CD4-positive, alpha-beta memory T cell (primary cell): ENCODE data around the gene RPL22. TPM values are rescaled to one million over a fixed set of nuclear protein-coding genes. Genes with fewer than 3 reads are reported as not detected.
A peak's percentile ranks its signal among the peaks of the same experiment; 100 is the strongest.

ENCODE experiments used
- CTCF ChIA-PET: fragments of 350-600 bp; sonication (Branson Sonifier 250); formaldehyde crosslinking; loops from one replicate; lab custom pipeline; 2021; ENCODE audit warnings: inconsistent platforms; ENCODE audit not compliant: partially characterized antibody; lab: Charles Lee
- POLR2A ChIA-PET: fragments of 350-600 bp; sonication (Branson Sonifier 250); formaldehyde crosslinking; loops from one replicate; lab custom pipeline; 2021; ENCODE audit not compliant: partially characterized antibody; lab: Charles Lee
- DNase-seq, 5 donors: peaks; one replicate each; pipeline versions ENCODE4 v3.0.0 to v3.0.0-alpha.2; 2020 to 2022; ENCODE audit warnings: mixed read lengths in 1 of 5
- H3K27ac ChIP-seq: one replicate; pipeline ENCODE4 v1.7.0; 2013; ENCODE audit warnings: low read depth, low read length
- H3K27me3 ChIP-seq: 2 replicates; pipeline ENCODE4 v1.7.0; 2013; ENCODE audit warnings: mild to moderate bottlenecking, low read length, moderate library complexity; ENCODE audit not compliant: insufficient read depth
- H3K36me3 ChIP-seq: 2 replicates; pipeline ENCODE4 v1.7.0; 2013; ENCODE audit warnings: mild to moderate bottlenecking, low read length, moderate library complexity; ENCODE audit not compliant: insufficient read depth
- H3K4me1 ChIP-seq: 2 replicates; pipeline ENCODE4 v1.7.0; 2013; ENCODE audit warnings: mild to moderate bottlenecking, low read length, moderate library complexity; ENCODE audit not compliant: insufficient read depth
- H3K4me3 ChIP-seq, 2 donors: one replicate each; pipeline ENCODE4 v1.7.0; 2013; ENCODE audit warnings: low read length in 2 of 2, mild to moderate bottlenecking in 1 of 2
- H3K9me3 ChIP-seq, 2 donors: one replicate each; pipeline ENCODE4 v1.7.0; 2013; ENCODE audit warnings: low read length in 2 of 2, control low read depth in 1 of 2; ENCODE audit not compliant: control insufficient read depth in 1 of 2
- H3K27ac Mint-ChIP-seq, 7 donors: one replicate each; pipeline ENCODE4 v1.8.0; 2020 to 2021; ENCODE audit warnings: mixed read lengths in 7 of 7, mild to moderate bottlenecking in 6 of 7, inconsistent platforms in 3 of 7, moderate library complexity in 3 of 7
- H3K27me3 Mint-ChIP-seq, 2 donors: one replicate each; pipeline ENCODE4 v1.8.0; 2020 to 2021; ENCODE audit warnings: mixed read lengths in 2 of 2
- H3K36me3 Mint-ChIP-seq, 2 donors: one replicate each; pipeline ENCODE4 v1.8.0; 2020 to 2021; ENCODE audit warnings: mixed read lengths in 2 of 2, inconsistent platforms in 1 of 2, mild to moderate bottlenecking in 1 of 2
- H3K4me1 Mint-ChIP-seq, 4 donors: one replicate each; pipeline ENCODE4 v1.8.0; 2020 to 2021; ENCODE audit warnings: mixed read lengths in 4 of 4, mild to moderate bottlenecking in 1 of 4
- H3K4me3 Mint-ChIP-seq, 8 donors: one replicate each; pipeline ENCODE4 v1.8.0; 2020 to 2021; ENCODE audit warnings: mixed read lengths in 8 of 8, mild to moderate bottlenecking in 7 of 8, moderate library complexity in 6 of 8, inconsistent platforms in 3 of 8
- H3K9me3 Mint-ChIP-seq, 8 donors: one replicate each; pipeline ENCODE4 v1.8.0; 2020 to 2021; ENCODE audit warnings: mixed read lengths in 8 of 8, mild to moderate bottlenecking in 5 of 8, inconsistent platforms in 3 of 8, moderate library complexity in 1 of 8
- intact Hi-C: fragments of 100-400 bp; cut with micrococcal nuclease; formaldehyde crosslinking; loops from one replicate; pipeline ENCODE4 v1.15.1; 2023
- polyA plus RNA-seq, 2 donors: library from polyadenylated mRNA; unstranded; fragments of 300-500 nt; fragmentation: Illumina TruSeq; gene quantifications; one replicate each; pipeline ENCODE4 v1.2.3, GENCODE V29; 2021
- total RNA-seq, 2 experiments: library from RNA; stranded (reverse); gene quantifications; one replicate each; pipeline ENCODE4 v1.2.3, GENCODE V29; 2021

The RPL22 gene
- total and polyA plus RNA-seq, 4 experiments from 2014 or later, result 215 to 503 (median 375) TPM

- POLR2A ChIA-PET, result no interaction called here
- no peaks in the 10 kb centered on the region for H3K36me3 Mint-ChIP-seq
- intact Hi-C loops, result no loop called here
- Histone ChIP-seq H3K9me3 (no peaks in the 10 kb centered on the region), H3K4me1 (no peaks in the 10 kb centered on the region), H3K4me3 (no peak overlapping the region), H3K27me3 (no peaks in the 10 kb centered on the region), H3K27ac (no peak overlapping the region), H3K36me3 (no peaks in the 10 kb centered on the region)
- H3K27me3 Mint-ChIP-seq, result peaks cover 7 to 26% of the 10 kb centered on the region in 2 donors
- CTCF ChIA-PET, result no interaction called here
- no peaks in the 10 kb centered on the region for H3K9me3 Mint-ChIP-seq
- no peaks in the 10 kb centered on the region for H3K4me1 Mint-ChIP-seq
- H3K4me3 Mint-ChIP-seq, result no peak overlapping the region
- no peak for DNase-seq
- no peak overlapping the region for H3K27ac Mint-ChIP-seq
Measured at GRCh38 chr1:6163191-6163972, 36.0 kb downstream of the RPL22 start.

GRCh38 chr1:6162773-6163172 is 36.6 kb downstream of the RPL22 start:
- H3K27me3 Mint-ChIP-seq, result peaks cover 5 to 25% of the 10 kb centered on the region in 2 donors
- no peaks in the 10 kb centered on the region for H3K4me1 Mint-ChIP-seq
- Histone ChIP-seq H3K4me1 (no peaks in the 10 kb centered on the region), H3K36me3 (no peaks in the 10 kb centered on the region), H3K27me3 (no peaks in the 10 kb centered on the region), H3K4me3 (no peak overlapping the region), H3K27ac (no peak overlapping the region), H3K9me3 (no peaks in the 10 kb centered on the region)
- H3K9me3 Mint-ChIP-seq, result no peaks in the 10 kb centered on the region
- H3K36me3 Mint-ChIP-seq, result no peaks in the 10 kb centered on the region
- DNase-seq, result no peak
- CTCF ChIA-PET, result no interaction called here
- intact Hi-C loops, result no loop called here
- POLR2A ChIA-PET, result no interaction called here
- no peak overlapping the region for H3K4me3 Mint-ChIP-seq
- no peak overlapping the region for H3K27ac Mint-ChIP-seq

GRCh38 chr1:6162341-6162740 is 37.1 kb downstream of the RPL22 start:
- intact Hi-C loops, result no loop called here
- H3K27me3 Mint-ChIP-seq, result peaks cover 5 to 21% of the 10 kb centered on the region in 2 donors

GRCh38 chr1:6158181-6158580 is 41.2 kb downstream of the RPL22 start:
- CTCF ChIA-PET, result no interaction called here
- Histone ChIP-seq H3K27me3 (no peaks in the 10 kb centered on the region), H3K4me1 (peaks cover 10% of the 10 kb centered on the region), H3K9me3 (no peaks in the 10 kb centered on the region), H3K36me3 (no peaks in the 10 kb centered on the region), H3K27ac (no peak overlapping the region), H3K4me3 (no peak overlapping the region)
- H3K36me3 Mint-ChIP-seq, result no peaks in the 10 kb centered on the region
- H3K9me3 Mint-ChIP-seq, result no peaks in the 10 kb centered on the region
- H3K4me3 Mint-ChIP-seq, result no peak overlapping the region
- intact Hi-C loops, result no loop called here
- POLR2A ChIA-PET, result interaction anchor here (0.6 kb wide), 1 partner anchor 365 kb away, joined by 3 read pairs; no protein-coding TSS in a partner anchor
- H3K27me3 Mint-ChIP-seq, result peaks cover 4 to 12% of the 10 kb centered on the region in 2 donors
- no peak for DNase-seq
- peaks cover 0 to 5% (median under 1%) of the 10 kb centered on the region in 4 donors for H3K4me1 Mint-ChIP-seq
- peak overlapping the region in 1 of 7 donors; percentile 6 for H3K27ac Mint-ChIP-seq

More at GRCh38 chr1:6162341-6162740, 37.1 kb downstream of the RPL22 start:
- H3K9me3 Mint-ChIP-seq, result no peaks in the 10 kb centered on the region
- no peak overlapping the region for H3K27ac ChIP-seq
- no peaks in the 10 kb centered on the region for H3K4me1 ChIP-seq
- ChIA-PET POLR2A (no interaction called here), CTCF (no interaction called here)
- H3K36me3 ChIP-seq, result no peaks in the 10 kb centered on the region
- H3K4me3 Mint-ChIP-seq, result no peak overlapping the region
- no peaks in the 10 kb centered on the region for H3K36me3 Mint-ChIP-seq
- H3K27ac Mint-ChIP-seq, result no peak overlapping the region
- no peaks in the 10 kb centered on the region for H3K4me1 Mint-ChIP-seq
- no peak for DNase-seq
- H3K4me3 ChIP-seq, result no peak overlapping the region
- no peaks in the 10 kb centered on the region for H3K27me3 ChIP-seq
- no peaks in the 10 kb centered on the region for H3K9me3 ChIP-seq

- H3K4me1 ChIP-seq, result peaks cover 10% of the 10 kb centered on the region
- CTCF ChIA-PET, result no interaction called here
- DNase-seq, result no peak
- H3K27me3 Mint-ChIP-seq, result peaks cover 4 to 12% of the 10 kb centered on the region in 2 donors
- no peak overlapping the region for H3K4me3 ChIP-seq
- H3K9me3 ChIP-seq, result no peaks in the 10 kb centered on the region
- no peaks in the 10 kb centered on the region for H3K36me3 ChIP-seq
- H3K27ac Mint-ChIP-seq, result peak overlapping the region in 2 of 7 donors; percentile 6 to 21
- intact Hi-C loops, result no loop called here
- H3K4me3 Mint-ChIP-seq, result no peak overlapping the region
- no peaks in the 10 kb centered on the region for H3K36me3 Mint-ChIP-seq
- H3K27ac ChIP-seq, result no peak overlapping the region
- POLR2A ChIA-PET, result interaction anchor here (0.6 kb wide), 1 partner anchor 365 kb away, joined by 3 read pairs; no protein-coding TSS in a partner anchor
- H3K9me3 Mint-ChIP-seq, result no peaks in the 10 kb centered on the region
- no peaks in the 10 kb centered on the region for H3K27me3 ChIP-seq
- H3K4me1 Mint-ChIP-seq, result peaks cover 0 to 5% (median under 1%) of the 10 kb centered on the region in 4 donors
Measured at GRCh38 chr1:6157528-6158174, 41.7 kb downstream of the RPL22 start.

- ChIA-PET POLR2A (no interaction called here), CTCF (no interaction called here)
- Mint-ChIP-seq H3K27me3 (peaks cover 4 to 12% of the 10 kb centered on the region in 2 donors), H3K4me1 (peaks cover 0 to 5% (median under 1%) of the 10 kb centered on the region in 4 donors), H3K36me3 (no peaks in the 10 kb centered on the region), H3K27ac (no peak overlapping the region), H3K4me3 (no peak overlapping the region), H3K9me3 (no peaks in the 10 kb centered on the region)
- H3K9me3 ChIP-seq, result no peaks in the 10 kb centered on the region
- H3K4me3 ChIP-seq, result no peak overlapping the region
- peaks cover 10% of the 10 kb centered on the region for H3K4me1 ChIP-seq
- intact Hi-C loops, result no loop called here
- no peak overlapping the region for H3K27ac ChIP-seq
- no peaks in the 10 kb centered on the region for H3K36me3 ChIP-seq
- no peaks in the 10 kb centered on the region for H3K27me3 ChIP-seq
- no peak for DNase-seq
Measured at GRCh38 chr1:6157132-6157527, 42.3 kb downstream of the RPL22 start.

- intact Hi-C loops, result no loop called here
- no peaks in the 10 kb centered on the region for H3K9me3 Mint-ChIP-seq
- peaks cover 0 to 1% of the 10 kb centered on the region in 2 donors for H3K36me3 Mint-ChIP-seq
- peaks cover 0 to 9% (median under 1%) of the 10 kb centered on the region in 4 donors for H3K4me1 Mint-ChIP-seq
- H3K27me3 Mint-ChIP-seq, result peaks cover 6 to 9% of the 10 kb centered on the region in 2 donors
- ChIA-PET POLR2A (no interaction called here), CTCF (no interaction called here)
- Histone ChIP-seq H3K4me3 (no peak overlapping the region), H3K27ac (no peak overlapping the region), H3K27me3 (no peaks in the 10 kb centered on the region), H3K36me3 (no peaks in the 10 kb centered on the region), H3K4me1 (peaks cover 10% of the 10 kb centered on the region), H3K9me3 (no peaks in the 10 kb centered on the region)
- DNase-seq, result no peak
- no peak overlapping the region for H3K4me3 Mint-ChIP-seq
- no peak overlapping the region for H3K27ac Mint-ChIP-seq
Measured at GRCh38 chr1:6154525-6155319, 44.7 kb downstream of the RPL22 start.
